Measurements from ENCODE around the gene PRKCQ. TPM values are rescaled to one million over a fixed set of nuclear protein-coding genes. Genes with fewer than 3 reads are reported as not detected.
A peak's percentile ranks its signal among the peaks of the same experiment; 100 is the strongest.

PRKCQ gene
- total and polyA plus RNA-seq, 2 of the 13 experiments (the other 11 are each of a cell fraction or from before 2014, with no cell fraction given): 0.13 to 0.35 TPM

- TF ChIP-seq ZBTB46 (CRISPR knock-in tag; IDR thresholded peaks at IDR 0.05; ENCODE audit: borderline replicate concordance): no peak
- TF ChIP-seq ZNF607 (CRISPR knock-in tag; IDR thresholded peaks at IDR 0.05; ENCODE audit: borderline replicate concordance): peak; percentile 65; the same call in 1 of the 2 replicates
- no peak for TF ChIP-seq ZNF281 (CRISPR knock-in tag; IDR thresholded peaks at IDR 0.05; ENCODE audit: borderline replicate concordance)
- TF ChIP-seq DNMT3B (CRISPR knock-in tag; conservative IDR thresholded peaks at IDR 0.05): no peak
- peak in 1 of 2 experiments; percentile 94; a peak in 2 of 4 replicates for TF ChIP-seq HMGXB4 (CRISPR knock-in tag; IDR thresholded peaks at IDR 0.05; ENCODE audit: borderline replicate concordance in 1 of 2, low read depth in 1 of 2)
- TF ChIP-seq, protein P1, sequence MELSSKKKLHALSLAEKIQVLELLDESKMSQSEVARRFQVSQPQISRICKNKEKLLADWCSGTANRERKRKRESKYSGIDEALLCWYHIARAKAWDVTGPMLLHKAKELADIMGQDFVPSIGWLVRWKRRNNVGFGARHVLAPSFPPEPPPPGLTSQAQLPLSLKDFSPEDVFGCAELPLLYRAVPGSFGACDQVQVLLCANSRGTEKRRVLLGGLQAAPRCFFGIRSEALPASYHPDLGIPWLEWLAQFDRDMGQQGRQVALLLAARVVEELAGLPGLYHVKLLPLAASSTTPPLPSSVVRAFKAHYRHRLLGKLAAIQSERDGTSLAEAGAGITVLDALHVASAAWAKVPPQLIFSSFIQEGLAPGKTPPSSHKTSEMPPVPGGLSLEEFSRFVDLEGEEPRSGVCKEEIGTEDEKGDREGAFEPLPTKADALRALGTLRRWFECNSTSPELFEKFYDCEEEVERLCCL (CRISPR knock-in tag; IDR thresholded peaks at IDR 0.05; ENCODE audit: borderline replicate concordance): no peak
- no peak for TF ChIP-seq CENPT (CRISPR knock-in tag; IDR thresholded peaks at IDR 0.05; ENCODE audit: low read depth)
- no peak for TF ChIP-seq SNRNP70 (IDR thresholded peaks at IDR 0.05; ENCODE audit: low read depth, low read length)
- peak; percentile 72 for TF ChIP-seq PHF21A (CRISPR knock-in tag; IDR thresholded peaks at IDR 0.05)
- TF ChIP-seq HOXA5 (CRISPR knock-in tag; IDR thresholded peaks at IDR 0.05): no peak
- no peak for TF ChIP-seq SP5 (CRISPR knock-in tag; IDR thresholded peaks at IDR 0.05; ENCODE audit: borderline replicate concordance, low read depth)
- TF ChIP-seq, protein P2, sequence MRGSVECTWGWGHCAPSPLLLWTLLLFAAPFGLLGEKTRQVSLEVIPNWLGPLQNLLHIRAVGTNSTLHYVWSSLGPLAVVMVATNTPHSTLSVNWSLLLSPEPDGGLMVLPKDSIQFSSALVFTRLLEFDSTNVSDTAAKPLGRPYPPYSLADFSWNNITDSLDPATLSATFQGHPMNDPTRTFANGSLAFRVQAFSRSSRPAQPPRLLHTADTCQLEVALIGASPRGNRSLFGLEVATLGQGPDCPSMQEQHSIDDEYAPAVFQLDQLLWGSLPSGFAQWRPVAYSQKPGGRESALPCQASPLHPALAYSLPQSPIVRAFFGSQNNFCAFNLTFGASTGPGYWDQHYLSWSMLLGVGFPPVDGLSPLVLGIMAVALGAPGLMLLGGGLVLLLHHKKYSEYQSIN (CRISPR knock-in tag; IDR thresholded peaks at IDR 0.05; ENCODE audit: borderline replicate concordance): no peak
- TF ChIP-seq REXO4 (CRISPR knock-in tag; IDR thresholded peaks at IDR 0.05; ENCODE audit: borderline replicate concordance): no peak
- no peak for TF ChIP-seq KLF13 (CRISPR knock-in tag; IDR thresholded peaks at IDR 0.05)
- TF ChIP-seq TRIM24 (CRISPR knock-in tag; IDR thresholded peaks at IDR 0.05): no peak
- no peak for TF ChIP-seq SMAD9 (CRISPR knock-in tag; IDR thresholded peaks at IDR 0.05)
- TF ChIP-seq MEIS1 (CRISPR knock-in tag; IDR thresholded peaks at IDR 0.05; ENCODE audit: borderline replicate concordance): no peak
- no peak for TF ChIP-seq STAT5B (CRISPR knock-in tag; IDR thresholded peaks at IDR 0.05)
Measured at GRCh38 chr10:6580279-6581029, 378 bp upstream of the PRKCQ start (continued).

All from HepG2 (cell line).